Esophagus mucosa (tissue), 1 donor: ENCODE measurements around the gene SEMA3D. TPM values are rescaled to one million over a fixed set of nuclear protein-coding genes. Genes with fewer than 3 reads are reported as not detected.

Experiments
- ATAC-seq: fragments of 200-7000 bp; cut with Tn5 transposase; one replicate; pipeline ENCODE4 v1.9.1; 2020
- total RNA-seq: library from RNA; stranded (reverse); gene quantifications from one replicate; pipeline ENCODE4 v1.2.4, GENCODE V29; 2023
- donor health status: DM: yes; HTN: yes; CAD: no.

SEMA3D gene
- total RNA-seq, 1 donor from 2014 or later = 0.16 TPM

- no peak for ATAC-seq
Observed at GRCh38 chr7:85183296-85183695, 3.6 kb downstream of the SEMA3D start.

GRCh38 chr7:85178531-85179298 lies 8.1 kb downstream of the SEMA3D start:
- no peak for ATAC-seq

GRCh38 chr7:85177316-85177715 lies 9.5 kb downstream of the SEMA3D start:
- no peak for ATAC-seq

GRCh38 chr7:85176197-85176596 lies 10.7 kb downstream of the SEMA3D start:
- ATAC-seq = no peak

GRCh38 chr7:85175217-85175616 lies 11.6 kb downstream of the SEMA3D start:
- ATAC-seq = no peak

- ATAC-seq = no peak
Observed at GRCh38 chr7:85172530-85172941, 14.3 kb downstream of the SEMA3D start.

GRCh38 chr7:85167636-85168035 lies 19.2 kb downstream of the SEMA3D start:
- ATAC-seq = no peak

GRCh38 chr7:85165263-85165662 lies 21.6 kb downstream of the SEMA3D start:
- ATAC-seq = no peak

GRCh38 chr7:85164376-85164775 lies 22.5 kb downstream of the SEMA3D start:
- ATAC-seq = no peak

GRCh38 chr7:85162721-85163120 lies 24.1 kb downstream of the SEMA3D start:
- ATAC-seq = no peak

- peak; percentile 28 for ATAC-seq
Observed at GRCh38 chr7:85160223-85160622, 26.6 kb downstream of the SEMA3D start.

GRCh38 chr7:85159003-85159402 lies 27.9 kb downstream of the SEMA3D start:
- no peak for ATAC-seq

GRCh38 chr7:85156661-85157208 lies 30.1 kb downstream of the SEMA3D start:
- ATAC-seq = no peak

- no peak for ATAC-seq
Observed at GRCh38 chr7:85154282-85154937, 32.4 kb downstream of the SEMA3D start.

- ATAC-seq = no peak
Observed at GRCh38 chr7:85153715-85154114, 33.1 kb downstream of the SEMA3D start.

- ATAC-seq = no peak
Observed at GRCh38 chr7:85150624-85151023, 36.2 kb downstream of the SEMA3D start.

GRCh38 chr7:85144771-85145170 lies 42.1 kb downstream of the SEMA3D start:
- ATAC-seq = no peak

GRCh38 chr7:85135977-85136376 lies 50.9 kb downstream of the SEMA3D start:
- no peak for ATAC-seq

- no peak for ATAC-seq
Observed at GRCh38 chr7:85133560-85133959, 53.3 kb downstream of the SEMA3D start.

- ATAC-seq = no peak
Observed at GRCh38 chr7:85133006-85133405, 53.9 kb downstream of the SEMA3D start.

- ATAC-seq = no peak
Observed at GRCh38 chr7:85130702-85131101, 56.2 kb downstream of the SEMA3D start.

GRCh38 chr7:85126383-85126782 lies 60.5 kb downstream of the SEMA3D start:
- ATAC-seq = no peak

GRCh38 chr7:85125651-85126131 lies 61.2 kb downstream of the SEMA3D start:
- no peak for ATAC-seq

GRCh38 chr7:85125176-85125575 lies 61.7 kb downstream of the SEMA3D start:
- ATAC-seq = no peak
